Measurements from ENCODE around the gene AHCTF1. TPM values are rescaled to one million over a fixed set of nuclear protein-coding genes. Genes with fewer than 3 reads are reported as not detected.
"Not testable (repeated sequence)": the region's sequence is repeated elsewhere in the genome, so short reads cannot be mapped to it uniquely, and the experiment has no call there.

The AHCTF1 gene
- total RNA-seq, 1 donor from 2014 or later = 44.0 TPM

GRCh38 chr1:246893191-246893939 lies 38.4 kb downstream of the AHCTF1 start:
- no peak overlapping the region for H3K4me3 Mint-ChIP-seq (ENCODE audit: unreplicated experiment)
- no peak for FAIRE-seq
- peaks cover 63% of the 10 kb centered on the region for H3K36me3 ChIP-seq (ENCODE audit: insufficient read depth, low read length)

DNA sequence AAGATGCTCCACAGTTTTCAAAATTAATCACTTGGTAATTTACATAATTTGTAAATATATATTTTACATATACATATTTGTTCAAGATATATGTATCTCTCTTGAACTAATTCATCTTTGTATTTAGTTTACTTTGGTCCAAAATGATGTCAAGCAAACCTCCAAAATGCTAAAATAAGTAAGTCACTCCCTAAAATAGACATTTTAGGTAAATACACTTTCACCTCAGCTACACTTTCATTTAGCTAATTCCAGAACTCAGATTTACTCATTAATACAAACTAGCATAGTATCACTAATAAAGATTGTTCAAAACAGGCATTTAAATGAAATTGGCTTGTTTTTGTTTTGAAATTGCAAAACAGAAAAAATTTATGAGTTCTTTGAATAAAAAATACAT lies 40.6 kb downstream of the AHCTF1 start:
- no peak overlapping the region for H3K27ac Mint-ChIP-seq (ENCODE audit: unreplicated experiment)
- no peaks in the 10 kb centered on the region for H3K4me1 ChIP-seq (ENCODE audit: insufficient read depth, low read length)
- no peaks in the 10 kb centered on the region for H4K20me1 ChIP-seq (ENCODE audit: insufficient read depth, low read length)
- H3K9ac ChIP-seq (ENCODE audit: low read length) = no peak overlapping the region
- H3K9me3 ChIP-seq (ENCODE audit: insufficient read depth, low read depth, low read length) = no peaks in the 10 kb centered on the region
- H3K4me3 Mint-ChIP-seq (ENCODE audit: unreplicated experiment) = no peak overlapping the region
- H3K4me3 ChIP-seq (ENCODE audit: insufficient read depth, low read depth, low read length) = no peak overlapping the region
- H3K9me3 Mint-ChIP-seq (ENCODE audit: unreplicated experiment) = no peaks in the 10 kb centered on the region
- H3K27ac ChIP-seq (ENCODE audit: low read depth, low read length) = no peak overlapping the region
- no peak overlapping the region for H2AFZ ChIP-seq (ENCODE audit: low read depth, low read length)
- no peaks in the 10 kb centered on the region for H3K27me3 Mint-ChIP-seq (ENCODE audit: low read depth, unreplicated experiment)
- no peak for FAIRE-seq
- H3K36me3 Mint-ChIP-seq (ENCODE audit: low read depth, unreplicated experiment) = peaks cover 7% of the 10 kb centered on the region
- H3K36me3 ChIP-seq (ENCODE audit: insufficient read depth, low read length) = peaks cover 51% of the 10 kb centered on the region
- no peak for DNase-seq (ENCODE audit: low read depth)
- TF ChIP-seq, protein P1, sequence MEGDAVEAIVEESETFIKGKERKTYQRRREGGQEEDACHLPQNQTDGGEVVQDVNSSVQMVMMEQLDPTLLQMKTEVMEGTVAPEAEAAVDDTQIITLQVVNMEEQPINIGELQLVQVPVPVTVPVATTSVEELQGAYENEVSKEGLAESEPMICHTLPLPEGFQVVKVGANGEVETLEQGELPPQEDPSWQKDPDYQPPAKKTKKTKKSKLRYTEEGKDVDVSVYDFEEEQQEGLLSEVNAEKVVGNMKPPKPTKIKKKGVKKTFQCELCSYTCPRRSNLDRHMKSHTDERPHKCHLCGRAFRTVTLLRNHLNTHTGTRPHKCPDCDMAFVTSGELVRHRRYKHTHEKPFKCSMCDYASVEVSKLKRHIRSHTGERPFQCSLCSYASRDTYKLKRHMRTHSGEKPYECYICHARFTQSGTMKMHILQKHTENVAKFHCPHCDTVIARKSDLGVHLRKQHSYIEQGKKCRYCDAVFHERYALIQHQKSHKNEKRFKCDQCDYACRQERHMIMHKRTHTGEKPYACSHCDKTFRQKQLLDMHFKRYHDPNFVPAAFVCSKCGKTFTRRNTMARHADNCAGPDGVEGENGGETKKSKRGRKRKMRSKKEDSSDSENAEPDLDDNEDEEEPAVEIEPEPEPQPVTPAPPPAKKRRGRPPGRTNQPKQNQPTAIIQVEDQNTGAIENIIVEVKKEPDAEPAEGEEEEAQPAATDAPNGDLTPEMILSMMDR (IDR thresholded peaks at IDR 0.05; ENCODE audit: insufficient read depth, low read depth, low read length) = no peak
- no peak for TF ChIP-seq EZH2 (IDR thresholded peaks at IDR 0.05; ENCODE audit: insufficient read depth, low read length)
- no peaks in the 10 kb centered on the region for H3K4me1 Mint-ChIP-seq (ENCODE audit: low read depth, unreplicated experiment)
- no peak overlapping the region for H3K4me2 ChIP-seq (ENCODE audit: low read length)
- no peaks in the 10 kb centered on the region for H3K27me3 ChIP-seq (ENCODE audit: insufficient read depth, low read length)
- peaks cover 3% of the 10 kb centered on the region for H3K79me2 ChIP-seq (ENCODE audit: insufficient read depth, low read length)

More at GRCh38 chr1:246893191-246893939, 38.4 kb downstream of the AHCTF1 start:
- Histone ChIP-seq H4K20me1 (ENCODE audit: insufficient read depth, low read length) (no peaks in the 10 kb centered on the region), H3K79me2 (ENCODE audit: insufficient read depth, low read length) (peaks cover 6% of the 10 kb centered on the region), H3K9ac (ENCODE audit: low read length) (no peak overlapping the region), H3K27me3 (ENCODE audit: insufficient read depth, low read length) (no peaks in the 10 kb centered on the region), H2AFZ (ENCODE audit: low read depth, low read length) (no peak overlapping the region), H3K4me1 (ENCODE audit: insufficient read depth, low read length) (no peaks in the 10 kb centered on the region), H3K27ac (ENCODE audit: low read depth, low read length) (no peak overlapping the region), H3K4me2 (ENCODE audit: low read length) (no peak overlapping the region), H3K4me3 (ENCODE audit: insufficient read depth, low read depth, low read length) (no peak overlapping the region), H3K9me3 (ENCODE audit: insufficient read depth, low read depth, low read length) (no peaks in the 10 kb centered on the region)
- no peak for DNase-seq (ENCODE audit: low read depth)
- TF ChIP-seq EZH2 (IDR thresholded peaks at IDR 0.05; ENCODE audit: insufficient read depth, low read length) = no peak
- TF ChIP-seq, protein P1 (IDR thresholded peaks at IDR 0.05; ENCODE audit: insufficient read depth, low read depth, low read length) = no peak
- H3K27ac Mint-ChIP-seq (ENCODE audit: unreplicated experiment) = no peak overlapping the region
- H3K4me1 Mint-ChIP-seq (ENCODE audit: low read depth, unreplicated experiment) = no peaks in the 10 kb centered on the region
- H3K9me3 Mint-ChIP-seq (ENCODE audit: unreplicated experiment) = no peaks in the 10 kb centered on the region
- no peaks in the 10 kb centered on the region for H3K27me3 Mint-ChIP-seq (ENCODE audit: low read depth, unreplicated experiment)
- H3K36me3 Mint-ChIP-seq (ENCODE audit: low read depth, unreplicated experiment) = peaks cover 9% of the 10 kb centered on the region

DNA sequence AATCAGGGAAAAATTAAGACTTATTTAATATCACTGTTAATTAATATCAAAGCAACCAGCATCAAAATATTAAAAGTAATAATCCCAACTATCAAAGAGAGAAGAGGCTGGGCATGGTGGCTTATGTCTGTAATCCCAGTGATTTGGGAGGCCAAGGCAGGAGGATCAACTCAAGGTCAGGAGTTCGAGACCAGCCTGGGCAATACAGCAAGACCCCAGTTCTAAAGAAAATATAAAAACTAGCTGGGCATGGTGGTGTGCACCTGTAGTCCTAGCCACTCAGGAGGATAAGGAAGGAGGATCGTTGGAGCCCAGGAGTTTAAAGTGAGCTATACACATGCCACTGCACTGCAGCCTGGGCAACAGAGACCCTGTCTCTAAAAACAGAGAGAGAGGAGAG lies 43.2 kb downstream of the AHCTF1 start:
- Histone ChIP-seq H3K9ac (ENCODE audit: low read length) (no peak overlapping the region), H3K4me2 (ENCODE audit: low read length) (no peak overlapping the region), H4K20me1 (ENCODE audit: insufficient read depth, low read length) (no peaks in the 10 kb centered on the region), H3K9me3 (ENCODE audit: insufficient read depth, low read depth, low read length) (no peaks in the 10 kb centered on the region), H3K36me3 (ENCODE audit: insufficient read depth, low read length) (peaks cover 34% of the 10 kb centered on the region), H3K4me3 (ENCODE audit: insufficient read depth, low read depth, low read length) (no peak overlapping the region), H3K4me1 (ENCODE audit: insufficient read depth, low read length) (no peaks in the 10 kb centered on the region), H3K79me2 (ENCODE audit: insufficient read depth, low read length) (no peaks in the 10 kb centered on the region), H3K27me3 (ENCODE audit: insufficient read depth, low read length) (no peaks in the 10 kb centered on the region), H2AFZ (ENCODE audit: low read depth, low read length) (no peak overlapping the region), H3K27ac (ENCODE audit: low read depth, low read length) (no peak overlapping the region)
- no peaks in the 10 kb centered on the region for H3K9me3 Mint-ChIP-seq (ENCODE audit: unreplicated experiment)
- H3K36me3 Mint-ChIP-seq (ENCODE audit: low read depth, unreplicated experiment) = peaks cover 3% of the 10 kb centered on the region
- H3K4me1 Mint-ChIP-seq (ENCODE audit: low read depth, unreplicated experiment) = peaks cover 3% of the 10 kb centered on the region
- FAIRE-seq (no peak), DNase-seq (ENCODE audit: low read depth) (no peak)
- H3K27me3 Mint-ChIP-seq (ENCODE audit: low read depth, unreplicated experiment) = no peaks in the 10 kb centered on the region
- H3K4me3 Mint-ChIP-seq (ENCODE audit: unreplicated experiment) = no peak overlapping the region
- no peak overlapping the region for H3K27ac Mint-ChIP-seq (ENCODE audit: unreplicated experiment)
- no peak for TF ChIP-seq EZH2 (IDR thresholded peaks at IDR 0.05; ENCODE audit: insufficient read depth, low read length)
- TF ChIP-seq, protein P1 (IDR thresholded peaks at IDR 0.05; ENCODE audit: insufficient read depth, low read depth, low read length) = no peak

DNA sequence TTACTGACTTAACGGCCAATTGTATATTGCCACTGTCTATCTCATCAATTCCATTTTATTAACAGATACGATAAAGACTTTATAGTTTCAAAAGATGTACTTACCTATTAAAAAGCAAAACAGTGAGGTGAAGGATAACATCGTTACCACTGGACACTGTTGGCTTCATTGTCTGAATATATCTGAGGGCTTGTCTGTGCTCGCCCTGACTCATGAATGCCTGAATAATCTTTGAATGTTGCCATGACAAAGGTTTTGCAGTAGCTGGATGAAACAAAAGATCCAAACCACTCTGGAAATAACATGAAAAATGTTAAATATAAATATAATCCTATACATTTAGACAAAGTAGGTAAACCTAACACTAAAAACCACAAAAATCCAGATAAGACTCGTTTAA lies 46.4 kb downstream of the AHCTF1 start:
- not testable (repeated sequence) for H3K9ac ChIP-seq (ENCODE audit: low read length); H3K4me1 Mint-ChIP-seq (ENCODE audit: low read depth, unreplicated experiment); H3K4me3 Mint-ChIP-seq (ENCODE audit: unreplicated experiment); H3K9me3 ChIP-seq (ENCODE audit: insufficient read depth, low read depth, low read length); H3K4me1 ChIP-seq (ENCODE audit: insufficient read depth, low read length); H3K27ac ChIP-seq (ENCODE audit: low read depth, low read length); H3K79me2 ChIP-seq (ENCODE audit: insufficient read depth, low read length); FAIRE-seq; H3K36me3 Mint-ChIP-seq (ENCODE audit: low read depth, unreplicated experiment); H3K27me3 Mint-ChIP-seq (ENCODE audit: low read depth, unreplicated experiment); H3K4me3 ChIP-seq (ENCODE audit: insufficient read depth, low read depth, low read length); H4K20me1 ChIP-seq (ENCODE audit: insufficient read depth, low read length); H3K4me2 ChIP-seq (ENCODE audit: low read length); H3K27me3 ChIP-seq (ENCODE audit: insufficient read depth, low read length); H3K9me3 Mint-ChIP-seq (ENCODE audit: unreplicated experiment); H2AFZ ChIP-seq (ENCODE audit: low read depth, low read length)
- peak; percentile 6 for DNase-seq (ENCODE audit: low read depth)
- H3K27ac Mint-ChIP-seq (ENCODE audit: unreplicated experiment) = peak overlapping the region; percentile 72
- peaks cover 33% of the 10 kb centered on the region for H3K36me3 ChIP-seq (ENCODE audit: insufficient read depth, low read length)
